Transverse colon (tissue), 4 donors: ENCODE results near the gene FBXO34. TPM values are rescaled to one million over a fixed set of nuclear protein-coding genes. Genes with fewer than 3 reads are reported as not detected.

Experiments
- DNase-seq: peaks from one replicate; pipeline ENCODE4 v3.0.0-alpha.2; 2019
- H3K27ac ChIP-seq, 4 donors: fragments of 200-600 bp; sonication (generic); 2 replicates each; pipeline ENCODE4 v1.5.1; 2016 to 2018; ENCODE audit warnings: inconsistent platforms in 4 of 4
- H3K27me3 ChIP-seq: fragments of 200-600 bp; sonication (generic); 2 replicates; pipeline ENCODE4 v1.5.1; 2017; ENCODE audit warnings: inconsistent platforms
- H3K36me3 ChIP-seq, 4 donors: fragments of 200-600 bp; sonication (generic); 2 replicates each; pipeline ENCODE4 v1.5.1; 2017 to 2019; ENCODE audit warnings: inconsistent platforms in 4 of 4
- H3K4me1 ChIP-seq, 4 donors: fragments of 200-600 bp; sonication (generic); 2 replicates each; pipeline ENCODE4 v1.5.1; 2017 to 2020; ENCODE audit warnings: inconsistent platforms in 4 of 4
- H3K4me3 ChIP-seq, 4 donors: fragments of 200-600 bp; sonication (generic); 1 replicate in 1 of 4; 2 replicates in 3 of 4; pipeline versions ENCODE4 v1.5.1 to v1.6.1; 2017 to 2019; ENCODE audit warnings: inconsistent platforms in 4 of 4
- H3K9me3 ChIP-seq, 2 donors: fragments of 200-600 bp; sonication (generic); 2 replicates each; pipeline ENCODE4 v1.5.1; 2017 to 2019; ENCODE audit warnings: inconsistent platforms in 2 of 2
- EP300 ChIP-seq: sonication (generic); formaldehyde crosslinking; IDR thresholded peaks from one replicate; pipeline ENCODE4 v1.6.1; 2017; ENCODE audit warnings: antibody characterized with exemption, low read depth
- POLR2A ChIP-seq: fragments of 450-650 bp; IDR thresholded peaks from one replicate; pipeline ENCODE4 v1.6.1; 2016; ENCODE audit warnings: antibody characterized with exemption, mild to moderate bottlenecking, moderate library complexity
- POLR2AphosphoS5 ChIP-seq, 3 donors: sonication (generic); formaldehyde crosslinking; IDR thresholded peaks; one replicate each; pipeline ENCODE4 v1.6.1; 2016; ENCODE audit warnings: antibody characterized with exemption in 3 of 3
- WGBS, 2 donors: methylation state at CpG; one replicate each; pipeline ENCODE4 v1.1.5; 2018; ENCODE audit warnings: low coverage in 1 of 2; 5-methylcytosine and 5-hydroxymethylcytosine counted together
- in situ Hi-C, 4 donors: fragments of 200-750 bp; cut with MboI; loops; one replicate each; pipeline versions ENCODE4 v1.15.0 to v1.15.1; 2017; ENCODE audit warnings: low sequenced_read_pairs in 3 of 4, low pct_ligation_motif_present in 1 of 4, low pct_unique_long_range_greater_than_20kb in 1 of 4
- intact Hi-C: fragments of 100-400 bp; cut with DNase I; formaldehyde crosslinking; loops from one replicate; pipeline ENCODE4 v1.15.1; 2023; ENCODE audit warnings: low total_unique reads
- total RNA-seq, 4 donors: library from RNA; depleted of rRNA; stranded (reverse); fragments of >200 nt; gene quantifications; one replicate each; pipeline ENCODE4 v1.1.0, GENCODE V29; 2016
- TF ChIP-seq, protein P1 (sequence below), 5 experiments: fragments of 200-600 bp in 3 of 5; fragments of 450-650 bp in 2 of 5; sonication (generic) in 3 of 5; IDR thresholded peaks; 1 replicate in 2 of 5; 2 replicates in 3 of 5; pipeline ENCODE4 v1.5.1; 2016 to 2017; ENCODE audit warnings: antibody characterized with exemption in 5 of 5, inconsistent platforms in 3 of 5, mild to moderate bottlenecking in 2 of 5, moderate library complexity in 1 of 5

FBXO34 gene
- total RNA-seq, 4 donors from 2014 or later, result 34.2 to 129 (median 99.4) TPM

DNA sequence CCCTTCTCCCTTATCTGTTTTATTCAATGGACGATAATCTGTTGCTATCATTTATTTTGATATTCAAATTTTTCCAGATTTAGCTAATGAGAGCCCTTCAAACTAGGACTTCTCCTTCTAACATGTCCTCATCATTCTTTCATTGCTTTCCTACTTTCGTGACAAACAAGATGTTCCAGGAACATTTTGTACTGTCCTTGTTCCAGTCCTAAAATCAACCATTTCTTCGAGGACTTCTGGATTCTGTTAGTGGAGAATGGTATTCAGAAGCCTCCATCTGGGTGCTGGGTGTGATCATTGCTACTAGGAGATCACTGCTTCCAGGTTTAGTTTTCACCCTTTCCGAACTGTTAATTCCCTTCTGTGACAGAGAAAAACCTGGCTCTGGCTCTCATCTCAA lies 29.5 kb upstream of the FBXO34 start:
- H3K4me3 ChIP-seq, result no peak overlapping the region
- H3K36me3 ChIP-seq, result no peaks in the 10 kb centered on the region
- H3K9me3 ChIP-seq, result no peaks in the 10 kb centered on the region
- in situ Hi-C loops (no loop called here), intact Hi-C loops (no loop called here)
- peaks cover 30% of the 10 kb centered on the region for H3K27me3 ChIP-seq
- WGBS, 2 donors, result 68 to 81% methylated on average over 2 to 4 of the region's 4 CpGs
- H3K4me1 ChIP-seq, result no peaks in the 10 kb centered on the region
- H3K27ac ChIP-seq, result no peak overlapping the region
- no peak for DNase-seq
- peak; percentile 20 for TF ChIP-seq EP300
- TF ChIP-seq, protein P1, sequence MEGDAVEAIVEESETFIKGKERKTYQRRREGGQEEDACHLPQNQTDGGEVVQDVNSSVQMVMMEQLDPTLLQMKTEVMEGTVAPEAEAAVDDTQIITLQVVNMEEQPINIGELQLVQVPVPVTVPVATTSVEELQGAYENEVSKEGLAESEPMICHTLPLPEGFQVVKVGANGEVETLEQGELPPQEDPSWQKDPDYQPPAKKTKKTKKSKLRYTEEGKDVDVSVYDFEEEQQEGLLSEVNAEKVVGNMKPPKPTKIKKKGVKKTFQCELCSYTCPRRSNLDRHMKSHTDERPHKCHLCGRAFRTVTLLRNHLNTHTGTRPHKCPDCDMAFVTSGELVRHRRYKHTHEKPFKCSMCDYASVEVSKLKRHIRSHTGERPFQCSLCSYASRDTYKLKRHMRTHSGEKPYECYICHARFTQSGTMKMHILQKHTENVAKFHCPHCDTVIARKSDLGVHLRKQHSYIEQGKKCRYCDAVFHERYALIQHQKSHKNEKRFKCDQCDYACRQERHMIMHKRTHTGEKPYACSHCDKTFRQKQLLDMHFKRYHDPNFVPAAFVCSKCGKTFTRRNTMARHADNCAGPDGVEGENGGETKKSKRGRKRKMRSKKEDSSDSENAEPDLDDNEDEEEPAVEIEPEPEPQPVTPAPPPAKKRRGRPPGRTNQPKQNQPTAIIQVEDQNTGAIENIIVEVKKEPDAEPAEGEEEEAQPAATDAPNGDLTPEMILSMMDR (IDR thresholded peaks at IDR 0.05), result no peak

DNA sequence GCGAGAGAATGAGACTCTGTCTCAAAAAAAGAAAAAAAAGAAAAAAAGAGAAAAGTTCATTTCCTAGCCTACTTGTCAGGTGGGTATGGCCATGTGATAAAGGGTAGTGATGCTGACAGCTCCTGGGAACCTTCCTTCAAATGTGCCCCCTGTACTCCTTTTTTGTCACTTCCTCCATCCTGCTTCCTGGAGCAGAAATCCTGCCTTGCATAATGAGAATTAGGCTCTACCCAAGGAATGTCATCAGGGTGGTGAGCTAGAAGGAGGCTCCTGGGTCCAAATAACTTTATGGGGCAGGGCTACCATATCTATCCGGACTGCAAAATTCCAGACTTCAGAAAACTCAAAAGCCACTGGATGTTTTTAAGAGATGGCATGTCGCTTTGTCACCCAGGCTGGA lies 27.8 kb upstream of the FBXO34 start:
- intact Hi-C loops, result no loop called here
- Histone ChIP-seq H3K36me3 (no peaks in the 10 kb centered on the region), H3K4me1 (no peaks in the 10 kb centered on the region), H3K9me3 (no peaks in the 10 kb centered on the region), H3K4me3 (no peak overlapping the region), H3K27me3 (peaks cover 30% of the 10 kb centered on the region), H3K27ac (no peak overlapping the region)
- in situ Hi-C loops, result no loop called here
- no peak for TF ChIP-seq POLR2AphosphoS5 (IDR thresholded peaks at IDR 0.05)
- TF ChIP-seq, protein P1 (IDR thresholded peaks at IDR 0.05), result no peak
- TF ChIP-seq EP300, result no peak
- TF ChIP-seq POLR2A, result no peak
- no peak for DNase-seq
- 96% methylated on average over 3 of the region's 3 CpGs; no CpG with 5 or more reads in 1 of the 2 donors for WGBS, 2 donors

DNA sequence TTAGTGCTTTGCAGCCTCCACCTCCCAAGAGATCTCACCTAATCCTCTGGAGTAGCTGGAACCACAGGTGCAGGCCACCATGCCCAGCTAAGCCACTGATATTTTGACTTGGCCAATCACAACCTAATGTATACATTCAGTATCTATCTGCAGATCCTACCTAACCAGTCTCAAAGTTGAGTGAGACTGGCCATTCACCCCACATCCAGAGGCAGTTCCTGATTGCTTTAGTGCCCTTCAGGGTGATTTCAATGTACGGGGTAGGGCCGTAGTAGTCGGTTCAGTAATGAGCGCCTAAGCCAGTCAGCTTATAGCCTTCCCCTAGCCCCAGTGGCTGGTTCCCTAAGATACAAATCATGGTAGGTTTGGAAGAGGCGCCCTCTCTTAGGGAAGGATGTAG lies 27.4 kb upstream of the FBXO34 start:
- Histone ChIP-seq H3K27ac (no peak overlapping the region), H3K36me3 (no peaks in the 10 kb centered on the region), H3K4me1 (no peaks in the 10 kb centered on the region), H3K9me3 (no peaks in the 10 kb centered on the region), H3K4me3 (no peak overlapping the region), H3K27me3 (peaks cover 30% of the 10 kb centered on the region)
- in situ Hi-C loops, result no loop called here
- TF ChIP-seq EP300 (no peak), POLR2AphosphoS5 (IDR thresholded peaks at IDR 0.05) (no peak), POLR2A (no peak)
- TF ChIP-seq, protein P1 (IDR thresholded peaks at IDR 0.05), result no peak
- WGBS, 2 donors, result 82% methylated on average over 5 of the region's 5 CpGs; no CpG with 5 or more reads in 1 of the 2 donors
- peak; percentile 10 for DNase-seq
- intact Hi-C loops, result no loop called here

DNA sequence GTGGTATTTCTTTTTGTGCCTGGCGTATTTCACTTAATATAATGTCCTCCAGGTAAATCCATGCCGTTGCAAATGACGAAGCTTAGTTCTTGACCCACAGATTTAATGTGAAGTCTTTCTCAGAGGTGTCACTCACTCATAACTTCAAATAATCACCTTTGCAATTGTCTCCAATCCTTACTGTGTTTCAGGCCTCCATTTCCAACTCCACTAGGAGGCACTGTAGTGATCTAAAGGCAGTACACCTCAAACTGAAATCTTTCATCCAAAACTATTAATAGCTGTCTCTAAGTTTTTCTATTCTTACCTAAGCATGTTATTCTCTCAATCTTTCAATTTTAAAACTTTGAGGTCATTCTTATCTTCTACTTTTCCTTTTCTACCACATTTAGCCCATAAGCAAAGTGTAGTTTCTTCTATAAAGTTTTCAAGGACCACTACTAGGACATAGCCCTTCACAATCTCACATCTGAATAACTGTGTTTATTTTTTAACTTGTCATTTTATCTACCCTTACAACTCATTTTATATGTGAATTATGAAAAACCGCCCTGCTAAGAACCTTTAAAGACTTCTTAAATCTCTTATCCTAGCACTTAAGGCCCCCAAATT lies 25.5 kb upstream of the FBXO34 start:
- Histone ChIP-seq H3K4me3 (no peak overlapping the region), H3K9me3 (no peaks in the 10 kb centered on the region), H3K27me3 (peaks cover 17% of the 10 kb centered on the region), H3K4me1 (no peaks in the 10 kb centered on the region), H3K36me3 (no peaks in the 10 kb centered on the region), H3K27ac (no peak overlapping the region)
- 65 to 66% methylated on average over 4 of the region's 4 CpGs for whole genome bisulfite sequencing, 2 donors
- TF ChIP-seq, protein P1 (IDR thresholded peaks at IDR 0.05), result peak; percentile 37 to 56 (median 49)
- no peak for TF ChIP-seq POLR2A
- intact Hi-C loops (no loop called here), in situ Hi-C loops (no loop called here)
- DNase-seq, result peak; percentile 14
